GM21737 (cell line): ENCODE results near the gene FANCB.

Experiments used
- ATAC-seq: cut with Tn5 transposase; IDR thresholded peaks from one replicate; pipeline ENCODE4 v1.9.1; 2021; ENCODE audit warnings: mild to moderate bottlenecking, moderate library complexity; ENCODE audit not compliant: unreplicated experiment

The FANCB gene

DNA sequence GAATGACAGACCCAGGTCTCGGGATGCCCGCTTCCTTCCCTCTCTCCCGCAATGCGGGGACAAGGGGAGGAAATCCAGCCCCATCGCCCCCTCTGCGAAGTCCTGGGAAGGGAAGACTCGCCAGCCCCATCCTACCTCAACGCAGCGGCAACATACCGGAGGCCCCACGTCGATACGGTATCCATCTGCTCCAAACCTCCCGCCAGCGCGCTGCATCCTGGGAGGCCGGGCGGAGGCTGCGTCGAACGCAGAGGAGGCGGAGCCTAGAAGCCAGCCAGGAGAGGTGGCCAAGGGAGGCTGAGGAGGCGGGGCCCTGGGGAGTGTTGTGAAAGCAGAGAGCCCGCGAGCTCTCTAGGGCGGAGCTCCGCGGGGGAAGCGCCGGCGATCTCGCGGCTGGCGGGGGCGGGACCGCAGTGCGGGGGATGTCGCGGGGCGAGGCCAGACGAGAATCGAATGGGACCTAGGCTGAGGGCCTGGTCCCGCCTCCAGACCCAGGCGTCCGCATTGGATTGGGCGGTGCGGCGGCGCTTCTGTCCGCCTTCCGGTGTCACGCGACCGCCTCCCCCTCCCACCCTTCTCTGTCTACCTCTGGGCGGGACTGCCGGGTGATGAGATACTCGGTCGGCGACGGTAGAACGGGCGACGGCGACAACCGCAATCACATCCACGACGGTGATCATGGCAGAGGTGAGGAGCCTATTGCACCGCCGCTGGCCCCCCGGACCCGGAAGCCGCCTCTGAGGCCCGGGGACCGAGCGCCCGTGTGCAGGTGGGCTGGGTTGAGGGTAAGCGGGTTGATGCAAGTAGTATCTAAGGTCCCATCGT is at the start of gene FANCB, which contains the start of gene MOSPD2:
Gene FANCB (minus strand): TSS at position 219 of the 825 bp plus-strand sequence. CDS start 7,559 bp downstream, outside the sequence.
Gene MOSPD2 (plus strand): TSS at position 571 of the 825 bp plus-strand sequence. CDS start 108 bp downstream, at position 679.
- ATAC-seq = peak; percentile 98

DNA sequence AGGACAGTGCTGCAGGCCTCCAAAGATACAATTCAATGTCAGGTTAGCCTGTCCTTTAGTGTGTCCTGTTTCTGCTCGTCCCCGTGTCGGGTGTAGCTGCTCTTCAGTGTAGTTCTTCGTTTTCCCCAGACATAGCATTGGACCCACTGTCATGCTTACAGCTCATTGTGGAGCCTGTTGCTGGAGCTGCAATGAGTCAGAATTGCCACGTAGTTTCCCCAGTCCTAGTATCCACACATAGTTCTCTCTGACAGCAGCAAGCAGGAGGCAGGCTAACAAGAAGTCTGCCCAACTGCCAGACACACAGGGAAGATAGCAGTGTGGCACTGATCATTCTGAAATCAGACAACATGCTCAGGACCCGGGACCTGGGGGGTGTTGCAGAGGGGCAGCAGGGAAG is 49.6 kb upstream of the FANCB start:
- ATAC-seq = no peak

DNA sequence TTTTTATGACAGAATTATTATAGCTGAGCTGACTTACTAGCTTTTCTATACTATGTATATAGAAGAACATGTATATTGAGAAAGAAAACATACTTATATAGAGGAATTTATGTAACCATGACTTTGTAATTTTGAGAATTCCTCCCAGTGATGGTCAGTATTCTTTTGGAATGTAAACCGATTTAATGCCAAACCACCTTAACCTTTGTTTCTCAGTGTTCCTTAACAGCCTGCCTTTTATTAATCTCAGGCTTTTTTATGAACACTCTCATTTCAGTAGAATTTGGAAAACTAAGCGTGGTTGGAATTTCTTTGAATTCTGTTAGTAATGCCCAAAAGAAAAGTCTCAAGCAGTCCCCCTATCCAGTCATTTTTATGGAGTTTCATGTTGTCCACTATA is 47.3 kb upstream of the FANCB start:
- no peak for ATAC-seq

DNA sequence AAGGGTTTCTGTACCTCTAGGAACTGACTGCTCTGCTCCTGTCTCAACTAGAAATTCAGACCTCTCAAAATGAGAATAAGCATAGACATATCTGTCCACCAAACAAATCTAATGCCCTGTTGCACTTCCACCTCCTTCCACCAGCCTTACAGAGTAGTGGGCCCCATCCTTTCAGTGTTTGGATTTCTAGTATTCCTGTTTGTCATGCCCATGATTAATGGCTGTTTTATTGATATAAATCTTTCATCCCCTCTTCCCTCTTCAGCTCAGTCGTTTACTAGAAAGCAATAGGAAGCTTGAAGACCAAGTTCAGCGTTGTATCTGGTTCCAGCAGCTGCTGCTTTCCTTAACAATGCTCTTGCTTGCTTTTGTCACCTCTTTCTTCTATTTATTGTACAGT is 46.5 kb upstream of the FANCB start:
- ATAC-seq = no peak

DNA sequence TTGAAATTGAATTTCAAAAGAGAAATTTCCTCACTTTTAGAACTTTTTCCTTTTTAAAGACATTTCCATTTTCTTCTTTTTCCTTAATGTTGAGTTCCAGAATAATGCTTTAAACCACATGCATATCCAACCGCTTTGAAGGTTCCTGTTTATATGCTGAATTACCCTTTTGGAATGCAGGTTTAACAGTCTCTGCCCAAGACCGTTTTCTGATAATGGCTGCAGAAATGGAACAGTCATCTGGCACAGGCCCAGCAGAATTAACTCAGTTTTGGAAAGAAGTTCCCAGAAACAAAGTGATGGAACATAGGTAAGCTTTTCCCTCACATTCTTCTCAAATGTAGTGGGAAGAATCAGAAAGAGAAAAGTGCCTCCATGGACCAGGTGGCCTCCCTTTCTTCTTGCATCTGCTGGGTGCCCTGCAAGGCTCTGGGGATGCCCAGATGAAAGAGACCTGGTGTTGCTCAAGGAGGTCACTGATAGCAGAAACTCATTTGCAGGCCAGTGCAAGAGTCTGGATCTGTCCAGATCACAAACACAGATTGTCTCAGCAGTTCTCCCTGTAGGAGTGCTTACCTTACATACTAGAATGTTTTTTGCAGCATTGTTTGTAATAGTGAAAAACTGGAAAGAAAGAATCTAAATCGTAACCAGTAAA is 43.3 kb upstream of the FANCB start:
- no peak for ATAC-seq

DNA sequence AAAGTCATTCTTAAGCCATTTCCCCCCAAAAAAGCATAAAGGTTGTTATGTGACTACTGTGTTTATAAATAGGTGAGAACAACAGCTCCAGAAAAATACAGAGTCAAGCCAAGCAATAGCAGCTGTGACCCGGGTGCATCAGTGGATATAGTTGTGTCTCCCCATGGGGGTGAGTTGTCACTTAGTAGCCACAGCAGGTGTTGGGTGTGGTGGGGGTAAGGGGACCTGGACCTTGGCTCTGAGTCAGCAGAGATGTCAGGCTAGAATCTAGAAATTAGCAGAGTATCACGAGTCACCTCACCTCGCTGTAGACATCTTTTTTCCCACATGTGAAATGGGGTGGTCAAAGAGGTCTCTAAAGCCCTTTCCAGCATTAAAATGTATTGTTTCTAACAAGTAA is 42.7 kb upstream of the FANCB start:
- ATAC-seq = no peak

DNA sequence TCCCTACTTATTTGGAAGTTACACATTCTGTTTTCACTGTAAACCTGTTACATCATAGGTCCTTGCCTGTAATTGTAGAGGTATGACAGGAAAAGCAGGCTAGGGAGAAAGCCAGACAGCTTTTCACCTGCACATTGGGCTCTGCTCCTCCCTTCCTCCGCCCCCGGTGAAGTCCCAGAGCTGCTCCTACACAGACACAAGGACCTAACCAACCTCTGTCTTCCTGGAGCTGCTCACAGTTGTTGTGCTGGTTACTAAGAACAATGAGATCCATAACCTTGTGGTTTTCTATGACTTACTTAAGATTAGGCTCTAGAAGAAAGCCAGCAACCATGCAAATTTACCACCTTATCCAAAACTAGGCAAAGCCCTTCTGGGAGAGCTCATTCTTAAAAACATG is 40.4 kb upstream of the FANCB start:
- ATAC-seq = no peak

DNA sequence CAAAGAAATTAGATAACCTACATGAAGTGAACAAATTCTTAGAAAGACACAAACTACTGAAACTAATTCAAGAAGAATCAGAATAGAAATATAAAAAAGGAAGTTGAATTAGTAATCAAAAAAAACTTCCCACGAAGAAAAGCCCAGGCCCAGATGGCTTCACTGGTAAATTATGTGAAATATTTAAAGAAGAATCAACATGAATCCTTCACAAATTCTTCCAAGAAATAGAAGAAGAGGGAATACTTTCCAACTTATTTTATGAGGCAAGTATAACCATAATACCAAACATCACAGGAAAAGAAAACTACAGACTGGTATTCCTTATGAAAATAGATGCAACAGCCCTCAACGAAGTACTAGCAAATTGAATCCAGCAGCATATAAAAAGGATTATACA is 31.0 kb upstream of the FANCB start:
- no peak for ATAC-seq

DNA sequence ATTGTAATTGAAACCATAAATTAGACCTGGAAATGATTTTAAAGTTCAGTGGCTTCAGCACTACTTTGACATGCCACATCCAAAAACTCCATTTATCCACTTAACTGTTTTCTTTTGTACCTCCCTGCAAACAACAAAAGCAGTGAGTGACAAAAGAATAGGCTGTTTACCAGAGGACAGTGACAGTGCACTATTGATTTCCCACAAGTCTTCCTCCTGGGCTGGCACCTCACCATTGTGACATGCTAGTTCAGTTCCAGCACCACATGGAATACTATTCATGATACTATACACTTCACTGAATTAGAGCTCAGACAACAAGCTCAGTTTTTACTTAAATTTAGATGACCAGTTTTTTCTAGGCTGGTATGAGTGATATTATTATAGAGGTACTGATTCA is 29.7 kb upstream of the FANCB start:
- no peak for ATAC-seq

DNA sequence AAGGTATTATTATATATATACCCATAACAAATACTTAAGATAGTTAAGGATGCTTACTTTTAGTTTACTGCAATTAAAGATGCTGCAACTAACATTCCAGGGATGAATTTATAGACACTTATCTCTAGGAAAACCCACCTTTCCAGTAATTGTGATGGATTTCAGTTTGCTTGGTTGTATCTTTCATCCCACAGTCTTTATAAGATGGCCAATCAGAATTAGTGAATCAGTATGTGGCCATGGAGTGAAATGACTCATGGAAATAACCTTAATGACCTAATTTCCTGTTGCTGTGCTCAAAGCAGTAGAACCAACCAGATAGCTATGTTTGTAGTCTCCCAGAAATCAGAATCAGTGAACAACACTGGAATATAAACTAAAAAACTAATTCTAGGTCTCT is 26.7 kb upstream of the FANCB start:
- peak; percentile 68 for ATAC-seq

DNA sequence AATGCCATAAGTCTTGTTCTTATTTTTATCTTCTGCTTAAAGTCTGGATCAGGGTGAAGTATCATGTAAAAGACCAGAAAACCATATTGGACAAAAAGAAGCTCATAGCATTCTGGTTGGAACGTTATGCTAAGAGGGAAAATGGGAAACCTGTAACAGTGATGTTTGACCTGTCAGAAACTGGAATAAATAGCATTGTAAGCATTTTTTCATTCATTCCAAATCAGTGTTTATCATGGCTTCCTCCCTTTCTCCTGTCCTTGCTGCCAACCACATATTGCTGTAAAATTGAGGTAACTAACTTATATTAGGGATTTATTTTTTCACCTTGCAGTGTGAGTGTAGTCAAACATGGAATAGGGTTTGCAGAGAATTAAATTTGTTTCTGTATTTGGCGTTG is 24.2 kb upstream of the FANCB start:
- ATAC-seq = no peak

DNA sequence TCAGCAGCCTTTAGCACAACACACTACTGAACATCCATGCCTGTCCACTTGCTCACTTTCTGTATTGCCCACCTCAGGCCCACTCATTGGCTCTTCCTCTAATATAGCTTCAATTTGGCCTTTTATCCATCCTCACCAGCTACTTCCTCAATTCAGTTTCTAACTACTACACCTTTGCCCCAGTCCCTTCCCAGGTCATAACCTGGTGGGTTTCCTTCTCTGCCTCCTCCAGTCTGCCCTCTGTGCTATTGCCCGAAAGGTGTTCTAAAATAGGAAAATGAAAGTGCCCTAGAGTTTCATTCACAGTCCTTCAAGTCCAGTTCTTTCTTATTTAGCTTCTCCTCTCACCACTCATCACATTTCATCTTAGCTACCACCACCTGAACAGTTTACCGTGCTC is 23.4 kb upstream of the FANCB start:
- no peak for ATAC-seq

DNA sequence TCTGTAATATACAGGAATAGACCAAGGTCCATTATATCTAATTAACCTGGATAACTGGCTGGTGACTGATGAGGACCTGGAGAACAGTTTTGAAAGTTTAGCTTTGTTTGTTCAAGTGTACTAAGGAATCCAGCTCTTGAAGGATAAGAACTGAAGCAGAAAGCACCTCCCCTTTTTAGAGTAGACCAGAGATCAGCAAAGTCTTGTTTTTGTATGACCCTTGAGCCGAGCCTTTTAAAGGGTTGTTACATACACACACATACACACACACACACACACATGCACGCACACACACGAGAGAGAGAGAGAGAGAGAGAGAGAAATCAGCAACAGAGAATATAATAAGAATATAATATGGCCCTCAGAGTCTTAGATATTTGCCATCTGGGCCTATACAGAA is 13.4 kb upstream of the FANCB start:
- no peak for ATAC-seq

DNA sequence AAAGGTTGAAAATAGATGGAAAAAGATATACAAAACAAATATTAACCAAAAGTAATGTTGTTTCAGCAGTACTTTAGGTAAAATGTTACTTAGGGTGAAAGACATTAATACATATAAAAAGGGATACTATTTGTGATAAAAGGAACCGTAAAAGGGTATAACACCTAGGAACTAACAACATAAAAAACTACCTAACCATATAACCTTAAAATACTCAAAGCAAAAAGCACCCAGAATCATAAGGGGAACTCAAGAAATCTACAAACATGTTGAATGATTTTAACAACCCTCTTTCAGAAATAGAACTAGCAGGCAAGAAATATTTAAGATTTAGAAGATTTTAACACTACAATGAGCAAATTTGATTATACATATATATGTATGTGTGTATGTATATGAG is 11.8 kb upstream of the FANCB start:
- no peak for ATAC-seq

DNA sequence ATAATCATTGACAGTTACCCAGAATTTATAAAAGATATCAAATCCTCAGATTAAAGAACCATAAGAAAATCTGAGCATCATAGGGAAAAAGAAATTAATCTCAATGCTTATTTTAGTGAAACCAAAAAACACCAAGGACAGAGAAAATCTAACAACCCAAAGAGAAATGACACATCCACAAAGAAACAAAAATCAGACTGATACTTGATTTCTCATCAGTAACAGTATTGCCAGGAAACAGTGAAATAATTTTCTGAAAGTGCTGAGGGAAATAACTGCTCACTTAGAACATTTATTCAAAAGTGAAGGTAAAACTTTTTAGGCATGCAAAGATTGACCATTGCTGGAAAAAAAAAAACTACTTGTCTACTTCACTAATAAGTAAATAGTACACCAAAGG is 11.0 kb upstream of the FANCB start:
- no peak for ATAC-seq

DNA sequence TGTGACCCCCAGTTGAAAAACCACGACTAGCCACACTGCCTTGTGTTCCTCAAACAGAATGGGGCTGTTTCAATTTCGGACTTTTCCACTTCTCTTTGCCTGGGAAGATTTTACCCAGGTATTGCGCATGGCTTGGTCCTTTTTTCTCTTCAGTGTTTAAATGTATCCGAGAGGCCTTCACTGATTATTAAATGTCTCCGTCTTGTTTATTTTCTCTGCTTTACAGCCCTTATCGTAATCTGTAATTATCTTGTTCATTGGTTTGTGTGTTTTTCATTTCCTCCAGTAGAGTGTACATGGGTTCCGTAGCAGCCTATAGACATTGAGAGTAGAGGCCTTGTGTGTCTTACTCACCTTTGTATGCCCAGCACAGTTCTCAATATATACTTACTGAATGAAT is 2.8 kb upstream of the FANCB start:
- no peak for ATAC-seq

DNA sequence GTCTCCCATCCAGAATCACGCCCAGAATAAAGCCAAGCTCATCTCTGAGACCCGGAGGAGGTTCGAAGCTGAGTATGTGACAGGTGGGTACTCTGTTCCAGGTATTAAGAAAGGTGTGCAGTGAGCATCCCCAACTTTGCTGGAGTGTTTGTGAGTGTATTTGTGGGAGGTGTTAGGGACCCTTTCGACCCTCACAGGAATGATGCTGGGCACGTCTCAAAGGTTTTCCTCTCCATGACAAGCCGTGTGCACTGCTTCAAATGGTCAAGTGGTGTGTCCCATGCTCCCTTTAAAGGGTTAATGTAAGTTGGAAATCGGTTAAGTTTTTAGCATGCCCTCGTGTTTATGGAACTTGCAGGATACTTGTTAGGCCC is 794 bp upstream of the FANCB start:
- ATAC-seq = no peak

DNA sequence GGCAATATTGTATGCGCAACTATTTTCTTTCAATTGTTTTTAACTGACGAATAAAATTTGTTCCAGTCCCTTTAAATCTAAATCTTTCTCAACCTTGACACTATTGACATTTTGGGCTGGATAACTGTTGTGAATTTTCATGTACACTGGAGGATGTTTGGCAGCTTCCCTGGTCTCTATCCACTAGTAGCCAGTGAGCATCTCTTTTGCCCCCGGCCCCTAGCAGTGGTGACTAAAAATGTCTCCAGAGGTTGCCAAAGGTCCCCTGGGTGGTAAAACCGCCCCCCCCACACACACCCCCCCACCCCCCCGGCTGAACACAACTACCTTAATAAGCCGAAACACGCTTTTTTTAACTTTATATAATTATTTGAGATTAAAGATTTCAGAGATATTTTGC is 514 bp downstream of the FANCB start:
- ATAC-seq = no peak

DNA sequence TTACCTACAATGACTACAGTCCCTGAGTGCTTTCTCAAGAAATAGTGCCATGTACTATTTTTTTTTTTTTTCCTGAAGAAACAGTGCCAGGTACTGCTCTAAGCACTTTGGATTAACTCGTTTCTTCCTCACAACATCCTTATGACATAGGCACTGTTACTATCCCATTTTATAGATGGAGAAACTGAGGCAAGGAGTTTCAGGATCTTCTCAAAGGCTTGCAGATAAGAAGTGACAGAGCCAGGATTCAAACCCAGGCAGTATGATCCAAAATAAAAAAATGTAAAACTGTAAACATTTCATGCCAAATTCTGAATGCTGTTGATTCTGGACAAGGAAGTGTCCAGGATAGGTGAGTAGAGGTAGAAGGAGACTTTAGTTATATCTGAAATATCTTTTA is 1.1 kb downstream of the FANCB start:
- ATAC-seq = no peak

DNA sequence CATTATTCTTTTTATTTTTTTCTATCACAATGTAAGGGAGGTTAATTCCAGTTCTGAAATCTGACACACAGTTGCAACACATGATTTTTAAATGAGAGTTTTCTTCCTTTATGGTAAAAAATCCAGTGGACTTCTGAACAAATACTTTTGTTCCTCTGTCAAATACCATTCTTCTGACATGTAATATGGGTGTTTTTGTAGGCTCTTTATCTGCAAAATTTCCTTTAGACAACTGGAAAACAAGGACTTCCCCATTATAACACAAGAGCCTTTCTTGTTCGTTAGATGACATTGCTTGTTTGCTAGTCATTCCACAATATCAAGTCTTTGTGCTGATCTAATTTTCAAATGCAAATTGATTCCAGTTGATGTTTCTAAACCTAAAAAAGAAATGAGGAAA is 7.7 kb downstream of the FANCB start:
- no peak for ATAC-seq

DNA sequence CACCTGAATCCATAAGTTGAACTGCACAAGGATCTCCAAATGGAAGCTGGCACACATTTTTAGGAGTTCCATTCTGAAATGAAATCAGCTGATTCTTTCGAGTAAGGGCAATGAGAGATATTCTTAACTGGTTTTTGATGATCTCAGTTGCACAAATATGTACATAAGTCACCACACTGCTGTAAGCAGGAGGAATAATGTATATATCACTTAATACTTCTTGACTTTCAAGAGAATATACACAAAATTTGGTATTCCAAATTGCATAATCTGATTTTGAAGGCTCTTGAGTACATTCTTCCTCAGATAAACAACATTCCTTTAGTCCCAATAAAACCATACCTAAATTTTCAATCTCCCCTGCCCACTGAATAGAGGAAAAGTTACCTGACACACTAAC is 8.2 kb downstream of the FANCB start:
- ATAC-seq = no peak

DNA sequence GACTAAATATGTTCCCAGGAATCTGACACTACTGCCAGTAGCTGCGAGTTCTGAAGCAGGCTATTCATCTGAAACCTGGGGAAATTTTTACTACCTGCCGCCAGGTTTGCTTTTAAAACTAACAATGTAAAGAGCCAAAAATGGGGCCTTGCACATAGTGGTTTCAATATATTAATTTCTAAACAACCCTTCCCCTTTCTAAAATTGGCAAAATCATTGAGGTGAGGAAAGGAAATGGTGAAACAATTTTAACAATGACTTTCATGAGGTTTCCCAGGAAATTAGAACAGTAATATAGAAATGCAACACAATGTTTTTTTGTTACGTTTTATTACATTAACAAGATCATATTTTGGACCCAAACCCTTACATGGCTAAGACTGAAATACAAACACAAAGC is 21.3 kb downstream of the FANCB start:
- ATAC-seq = no peak

DNA sequence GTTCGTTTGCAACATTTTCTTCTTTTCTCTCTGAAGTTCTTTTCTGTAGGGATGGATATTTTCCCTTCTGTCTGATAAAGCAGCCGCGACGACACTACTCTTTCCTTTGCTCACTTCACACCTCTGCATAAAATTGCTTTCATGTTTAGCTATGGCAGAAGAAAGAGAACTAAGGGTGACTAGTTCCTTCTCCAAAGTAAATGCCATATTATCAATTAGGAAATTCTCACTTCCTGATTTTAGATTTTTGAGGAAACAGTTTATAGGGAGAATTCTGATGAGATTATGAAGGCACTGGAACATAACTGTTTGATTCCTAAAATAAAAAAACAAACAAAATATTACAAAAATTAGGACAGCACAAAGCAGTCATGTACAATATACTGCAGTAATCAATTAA is 29.2 kb downstream of the FANCB start:
- ATAC-seq = no peak
